ENCODE data around the gene PPP4R1.

DNA sequence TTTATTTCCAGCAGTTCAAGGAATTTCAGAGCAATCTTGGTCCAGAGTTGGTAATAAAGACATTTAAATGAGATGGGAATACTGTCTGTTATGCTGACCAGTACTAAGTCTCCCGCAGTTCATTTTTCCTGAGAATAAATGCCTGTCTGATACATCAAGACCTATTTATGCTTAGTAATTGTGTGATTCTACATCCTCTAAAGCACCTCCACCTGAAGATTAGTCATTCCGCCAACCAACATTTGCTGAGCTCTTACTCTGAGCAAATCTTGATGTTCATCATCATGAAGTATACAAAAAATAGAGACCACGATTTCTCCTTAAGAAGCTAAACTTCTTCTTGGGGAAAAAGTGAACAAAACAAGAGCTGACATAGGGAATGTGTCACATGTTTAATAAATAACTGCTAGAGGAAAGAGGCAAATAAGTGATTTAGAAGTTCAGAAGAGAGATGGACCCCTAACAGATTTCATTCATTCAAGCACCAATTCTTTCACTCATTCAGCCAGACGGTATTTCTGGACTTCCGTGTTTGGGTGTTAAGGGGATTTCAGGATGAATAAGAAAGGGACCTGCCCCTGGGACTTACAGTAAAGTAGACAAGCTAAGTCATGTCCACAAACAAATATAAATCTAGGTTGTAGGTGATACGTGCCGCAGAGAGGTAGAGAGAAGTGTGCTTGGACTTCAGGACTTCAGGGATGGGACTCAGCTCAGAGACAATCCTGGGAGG lies 34.2 kb upstream of the PPP4R1 start:
- TF ChIP-seq, protein P1, sequence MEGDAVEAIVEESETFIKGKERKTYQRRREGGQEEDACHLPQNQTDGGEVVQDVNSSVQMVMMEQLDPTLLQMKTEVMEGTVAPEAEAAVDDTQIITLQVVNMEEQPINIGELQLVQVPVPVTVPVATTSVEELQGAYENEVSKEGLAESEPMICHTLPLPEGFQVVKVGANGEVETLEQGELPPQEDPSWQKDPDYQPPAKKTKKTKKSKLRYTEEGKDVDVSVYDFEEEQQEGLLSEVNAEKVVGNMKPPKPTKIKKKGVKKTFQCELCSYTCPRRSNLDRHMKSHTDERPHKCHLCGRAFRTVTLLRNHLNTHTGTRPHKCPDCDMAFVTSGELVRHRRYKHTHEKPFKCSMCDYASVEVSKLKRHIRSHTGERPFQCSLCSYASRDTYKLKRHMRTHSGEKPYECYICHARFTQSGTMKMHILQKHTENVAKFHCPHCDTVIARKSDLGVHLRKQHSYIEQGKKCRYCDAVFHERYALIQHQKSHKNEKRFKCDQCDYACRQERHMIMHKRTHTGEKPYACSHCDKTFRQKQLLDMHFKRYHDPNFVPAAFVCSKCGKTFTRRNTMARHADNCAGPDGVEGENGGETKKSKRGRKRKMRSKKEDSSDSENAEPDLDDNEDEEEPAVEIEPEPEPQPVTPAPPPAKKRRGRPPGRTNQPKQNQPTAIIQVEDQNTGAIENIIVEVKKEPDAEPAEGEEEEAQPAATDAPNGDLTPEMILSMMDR (IDR thresholded peaks at IDR 0.05; ENCODE audit: low read depth, low read length), result no peak
- no peak for TF ChIP-seq POLR2A (IDR thresholded peaks at IDR 0.05; ENCODE audit: extremely low read depth, insufficient read length)

Data from NB4 (cell line).